K562 (cell line): ENCODE data around the gene SKIL. TPM values are rescaled to one million over a fixed set of nuclear protein-coding genes. Genes with fewer than 3 reads are reported as not detected.
A peak's percentile ranks its signal among the peaks of the same experiment; 100 is the strongest.

Experiments
- ATAC-seq: fragments of 200-7000 bp; cut with Tn5 transposase; 3 replicates; pipeline ENCODE4 v1.9.1; 2020; ENCODE audit warnings: moderate library complexity
- BruUV-seq: library from RNA; stranded (reverse); fragments of 400-500 nt; replicated peaks from 2 replicates; lab custom pipeline; 2021; lab: Mats Ljungman, UMichigan
- CTCF ChIA-PET: fragments of 300-600 bp; formaldehyde crosslinking; extraction: SDS; loops from one replicate; lab custom pipeline; 2021; ENCODE audit warnings: low intra/inter-chr PET ratio; lab: Yijun Ruan, JAX
- POLR2A ChIA-PET: fragments of 300-600, 350-650 bp; sonication (Branson Sonifier 250); formaldehyde crosslinking; extraction: SDS; loops from one replicate; lab custom pipeline; 2021; ENCODE audit warnings: antibody characterized with exemption, inconsistent platforms; lab: Yijun Ruan, JAX
- DNase-seq, 4 experiments: peaks; one replicate each; pipeline versions ENCODE4 v3.0.0 to v3.0.0-alpha.2; 2011 to 2018; ENCODE audit warnings: low spot score in 3 of 4, mixed read lengths in 3 of 4; ENCODE audit errors: extremely low read depth in 1 of 4
- FAIRE-seq: peaks from 2 replicates; lab custom pipeline; 2011; peaks lifted over from hg19 to GRCh38; lab: Jason Lieb, UNC
- H2AFZ ChIP-seq: 2 replicates; pipeline ENCODE4 v1.6.0; 2011; ENCODE audit warnings: low read depth, low read length, control low read depth, inconsistent platforms
- H3K27ac ChIP-seq: fragments of 200-600 bp; 3 replicates; pipeline ENCODE4 v1.8.0; 2011; ENCODE audit warnings: low read depth, mild to moderate bottlenecking, control low read depth, inconsistent platforms, low read length, moderate library complexity, mixed read lengths; ENCODE audit errors: extremely low read depth
- H3K27me3 ChIP-seq, 2 experiments: fragments of 300-600 bp in 1 of 2; 2 replicates in 1 of 2; 3 replicates in 1 of 2; pipeline versions ENCODE4 v1.6.0 to v1.8.0; 2011; ENCODE audit warnings: inconsistent platforms in 2 of 2, low read length in 2 of 2, mild to moderate bottlenecking in 1 of 2, mixed read lengths in 1 of 2, moderate library complexity in 1 of 2; ENCODE audit not compliant: control insufficient read depth in 2 of 2, insufficient read depth in 2 of 2
- H3K36me3 ChIP-seq: fragments of 300-600 bp; 3 replicates; pipeline ENCODE4 v1.8.0; 2011; ENCODE audit warnings: mild to moderate bottlenecking, low read length, inconsistent platforms; ENCODE audit not compliant: control insufficient read depth, insufficient read depth
- H3K4me1 ChIP-seq, 2 experiments: fragments of 200-600 bp in 1 of 2; replicated peaks in 1 of 2; 2 replicates in 1 of 2; 3 replicates in 1 of 2; pipeline versions ENCODE4 v1.5.1 to v1.8.0; 2011; ENCODE audit warnings: inconsistent platforms in 2 of 2, low read length in 2 of 2, mild to moderate bottlenecking in 1 of 2, mixed read lengths in 1 of 2, moderate library complexity in 1 of 2; ENCODE audit not compliant: control insufficient read depth in 2 of 2, insufficient read depth in 2 of 2
- H3K4me2 ChIP-seq: 2 replicates; pipeline ENCODE4 v1.6.1; 2011; ENCODE audit warnings: low read length, control low read depth, inconsistent platforms, mixed read lengths; ENCODE audit not compliant: insufficient read depth
- H3K4me3 ChIP-seq: fragments of 200-600 bp; sonication (generic), shearing (Covaris generic); 2 replicates; pipeline ENCODE4 v1.5.1; 2016; ENCODE audit warnings: control low read depth, inconsistent platforms
- H3K79me2 ChIP-seq: fragments of 200-600 bp; 3 replicates; pipeline ENCODE4 v1.8.0; 2011; ENCODE audit warnings: low read length, inconsistent platforms; ENCODE audit not compliant: control insufficient read depth, insufficient read depth
- H3K9ac ChIP-seq, 2 experiments: 2 replicates each; pipeline versions ENCODE4 v1.6.0 to v1.6.1; 2011; ENCODE audit warnings: low read depth in 2 of 2, low read length in 2 of 2, control low read depth in 1 of 2, inconsistent platforms in 1 of 2, mild to moderate bottlenecking in 1 of 2, mixed read lengths in 1 of 2; ENCODE audit not compliant: insufficient read depth in 1 of 2
- H3K9me1 ChIP-seq: one replicate; pipeline ENCODE4 v1.6.0; 2011; ENCODE audit warnings: inconsistent platforms, mild to moderate bottlenecking, low read length, moderate library complexity; ENCODE audit not compliant: control insufficient read depth, insufficient read depth
- H3K9me3 ChIP-seq: replicated peaks from 2 replicates; pipeline ENCODE4 v1.5.1; 2011; ENCODE audit warnings: low read depth, low read length, inconsistent platforms; ENCODE audit not compliant: control insufficient read depth, insufficient read depth
- H4K20me1 ChIP-seq: replicated peaks from 2 replicates; pipeline ENCODE4 v1.6.1; 2011; ENCODE audit warnings: low read length, inconsistent platforms, mixed read lengths; ENCODE audit not compliant: control insufficient read depth, insufficient read depth
- BRD4 ChIP-seq: fragments of 200-600 bp; sonication (generic); IDR thresholded peaks from 2 replicates; pipeline ENCODE4 v1.6.1; 2017; ENCODE audit warnings: inconsistent platforms
- FOXK1 ChIP-seq: sonication (generic); formaldehyde crosslinking; IDR thresholded peaks from 2 replicates; pipeline ENCODE4 v1.8.0; 2022; ENCODE audit warnings: missing genetic modification reagents, mild to moderate bottlenecking, borderline replicate concordance
- GABPB1 ChIP-seq: sonication (generic); formaldehyde crosslinking; IDR thresholded peaks from 2 replicates; pipeline ENCODE4 v1.8.0; 2022; ENCODE audit warnings: mild to moderate bottlenecking, missing genetic modification reagents
- NFIX ChIP-seq: fragments of 250-450 bp; sonication (Bioruptor Pico); IDR thresholded peaks from 2 replicates; pipeline ENCODE4 v1.4.0; 2020; ENCODE audit warnings: low read depth, mild to moderate bottlenecking, moderate library complexity
- PHB2 ChIP-seq: fragments of 450-650 bp; IDR thresholded peaks from 2 replicates; pipeline ENCODE4 v1.6.1; 2017; ENCODE audit warnings: low read depth
- RB1 ChIP-seq: fragments of 450-650 bp; IDR thresholded peaks from 2 replicates; pipeline ENCODE4 v1.6.1; 2017; ENCODE audit warnings: low read depth, mild to moderate bottlenecking
- RBM25 ChIP-seq: fragments of 200-400 bp; formaldehyde crosslinking; IDR thresholded peaks from 2 replicates; pipeline ENCODE4 v1.6.1; 2018; ENCODE audit warnings: low read length, low read depth, moderate library complexity; ENCODE audit not compliant: severe bottlenecking
- TAF1 ChIP-seq: IDR thresholded peaks from 2 replicates; pipeline ENCODE4 v1.6.1; 2011; ENCODE audit warnings: mild to moderate bottlenecking, low read length, moderate library complexity; ENCODE audit not compliant: insufficient read depth, control insufficient read depth, severe bottlenecking; ENCODE audit errors: extremely low read depth
- ZBTB9 ChIP-seq: fragments of 450-650 bp; formaldehyde crosslinking; IDR thresholded peaks from 2 replicates; pipeline ENCODE4 v1.4.0; 2020; ENCODE audit warnings: mild to moderate bottlenecking, moderate library complexity
- ZNF121 ChIP-seq: sonication (generic); formaldehyde crosslinking; conservative IDR thresholded peaks from 2 replicates; pipeline ENCODE4 v1.8.0; 2022; ENCODE audit warnings: missing genetic modification reagents
- ZNF124 ChIP-seq: sonication (generic); formaldehyde crosslinking; IDR thresholded peaks from 2 replicates; pipeline ENCODE4 v1.8.1; 2022; ENCODE audit warnings: missing genetic modification reagents
- in situ Hi-C: fragments of 300-500 bp; cut with MboI; formaldehyde crosslinking; loops from 4 replicates; pipeline ENCODE4 v1.15.0; 2018; ENCODE audit warnings: inconsistent platforms, mixed read lengths
- intact Hi-C: fragments of 100-400 bp; cut with micrococcal nuclease; formaldehyde crosslinking; loops from 2 replicates; pipeline ENCODE4 v1.14.2; 2022
- polyA plus RNA-seq, 8 experiments: library from polyadenylated mRNA; depleted of rRNA in 4 of 8; stranded (reverse) in 5 of 8; unstranded in 3 of 8; fragments of >200 nt; fragmentation: Nextera tagmentation in 2 of 8; fragmentation: Illumina TruSeq in 1 of 8; extraction: Ambion mirVana in 2 of 8; extraction: Trizol in 1 of 8; gene quantifications; 2 replicates each; pipeline versions ENCODE4 v1.2.1 to v1.2.3, GENCODE V29; 2011 to 2014; ENCODE audit warnings: inconsistent platforms in 1 of 8, missing spikeins in 1 of 8
- total RNA-seq, 7 experiments: library from RNA; depleted of rRNA in 6 of 7; stranded (reverse); fragments of >200 nt in 6 of 7; fragmentation: Illumina TruSeq in 2 of 7; extraction: Trizol in 2 of 7; gene quantifications; 2 replicates each; pipeline versions ENCODE4 v1.2.1 to v1.2.3, GENCODE V29; 2011 to 2021; ENCODE audit warnings: low replicate concordance in 1 of 7

SKIL gene
- total and polyA plus RNA-seq, 9 of the 15 experiments (the other 6 are each of a cell fraction or from before 2014, with no cell fraction given), result 4.3 to 19.1 (median 9.7) TPM

GRCh38 chr3:170353485-170353884 is 4.0 kb upstream of the SKIL start:
- H3K4me2 ChIP-seq, result no peak overlapping the region
- H4K20me1 ChIP-seq, result peaks cover 3% of the 10 kb centered on the region; the same call in 1 of the 2 replicates
- ATAC-seq, result no peak
- TF ChIP-seq FOXK1 (CRISPR knock-in tag) (no peak), ZBTB9 (CRISPR knock-in tag) (no peak), ZNF124 (CRISPR knock-in tag) (no peak), NFIX (CRISPR knock-in tag) (no peak), GABPB1 (CRISPR knock-in tag) (no peak), RB1 (no peak), ZNF121 (CRISPR knock-in tag) (peak; percentile 39; the same call in 1 of the 2 replicates), PHB2 (no peak), BRD4 (no peak), RBM25 (peak; percentile 53), TAF1 (no peak)
- no peaks in the 10 kb centered on the region for H3K9me3 ChIP-seq
- H3K36me3 ChIP-seq, result no peaks in the 10 kb centered on the region
- H3K27ac ChIP-seq, result no peak overlapping the region
- H3K9ac ChIP-seq, result no peak overlapping the region
- CTCF ChIA-PET, result no interaction called here
- no TSS peak for BruUV-seq
- peaks cover 7 to 20% of the 10 kb centered on the region in 2 experiments for H3K4me1 ChIP-seq
- FAIRE-seq, result no peak
- no peaks in the 10 kb centered on the region for H3K9me1 ChIP-seq
- H2AFZ ChIP-seq, result 0 out of 2 replicates have a peak overlapping the region, but pooled peaks have one; percentile 3
- intact Hi-C loops (loop anchor here (10.0 kb wide), 1 partner anchor 169 kb away; the partner anchor contains the start of gene PHC3), in situ Hi-C loops (no loop called here)
- H3K79me2 ChIP-seq, result peaks cover 7% of the 10 kb centered on the region
- POLR2A ChIA-PET, result interaction anchor here (1.2 kb wide), 1 partner anchor 13 kb away, joined by 3 read pairs; no protein-coding TSS in a partner anchor
- H3K27me3 ChIP-seq, result no peaks in the 10 kb centered on the region
- H3K4me3 ChIP-seq, result no peak overlapping the region
- DNase-seq, result no peak
